GM23248 (cell line): Measurements from ENCODE around the gene CD70. TPM values are rescaled to one million over a fixed set of nuclear protein-coding genes. Genes with fewer than 3 reads are reported as not detected.
"Not testable (repeated sequence)": the region's sequence is repeated elsewhere in the genome, so short reads cannot be mapped to it uniquely, and the experiment has no call there.

Experiments
- DNase-seq: peaks from one replicate; pipeline ENCODE4 v3.0.0-alpha.2; 2015
- H2AFZ ChIP-seq: fragments of 200-600 bp; sonication (generic); 2 replicates; pipeline ENCODE4 v1.6.1; 2016; ENCODE audit warnings: antibody characterized with exemption
- H3F3A ChIP-seq: fragments of 200-600 bp; sonication (generic); 2 replicates; pipeline ENCODE4 v1.6.1; 2016; ENCODE audit warnings: mild to moderate bottlenecking, antibody characterized with exemption, mixed run types; ENCODE audit not compliant: insufficient read depth
- H3K27ac ChIP-seq: fragments of 200-600 bp; sonication (generic); 2 replicates; pipeline ENCODE4 v1.5.1; 2016; ENCODE audit warnings: mild to moderate bottlenecking
- H3K27me3 ChIP-seq: fragments of 200-600 bp; sonication (generic); replicated peaks from 2 replicates; pipeline ENCODE4 v1.6.1; 2016; ENCODE audit warnings: mild to moderate bottlenecking; ENCODE audit not compliant: insufficient read depth
- H3K36me3 ChIP-seq: fragments of 200-600 bp; sonication (generic); 2 replicates; pipeline ENCODE4 v1.6.1; 2016; ENCODE audit warnings: low read depth, mild to moderate bottlenecking
- H3K4me1 ChIP-seq: fragments of 200-600 bp; sonication (generic); 2 replicates; pipeline ENCODE4 v1.6.1; 2016; ENCODE audit warnings: mild to moderate bottlenecking; ENCODE audit not compliant: insufficient read depth
- H3K4me2 ChIP-seq: fragments of 200-600 bp; sonication (generic); one replicate; pipeline ENCODE4 v1.6.1; 2016; ENCODE audit warnings: mild to moderate bottlenecking; ENCODE audit not compliant: unreplicated experiment
- H3K4me3 ChIP-seq: fragments of 200-600 bp; sonication (generic); 2 replicates; pipeline ENCODE4 v1.5.1; 2016; ENCODE audit warnings: mild to moderate bottlenecking
- H3K79me2 ChIP-seq: fragments of 200-600 bp; sonication (generic); 2 replicates; pipeline ENCODE4 v1.6.1; 2016; ENCODE audit warnings: mild to moderate bottlenecking; ENCODE audit not compliant: insufficient read depth
- H3K9ac ChIP-seq: fragments of 200-600 bp; sonication (generic); 2 replicates; pipeline ENCODE4 v1.6.1; 2016; ENCODE audit warnings: mild to moderate bottlenecking
- H3K9me2 ChIP-seq: fragments of 200-600 bp; sonication (generic); 2 replicates; pipeline ENCODE4 v1.6.1; 2016; ENCODE audit warnings: mixed run types, mild to moderate bottlenecking, moderate library complexity; ENCODE audit not compliant: insufficient read depth
- H3K9me3 ChIP-seq: fragments of 200-600 bp; sonication (generic); one replicate; pipeline ENCODE4 v1.6.1; 2017; ENCODE audit warnings: low read depth
- H4K20me1 ChIP-seq: fragments of 200-600 bp; sonication (generic); 2 replicates; pipeline ENCODE4 v1.6.0; 2016; ENCODE audit not compliant: insufficient read depth
- EZH2 ChIP-seq: fragments of 200-600 bp; sonication (generic); IDR thresholded peaks from 2 replicates; pipeline ENCODE4 v1.6.1; 2018; ENCODE audit warnings: antibody characterized with exemption, mild to moderate bottlenecking; ENCODE audit not compliant: insufficient read depth, poor library complexity, severe bottlenecking
- EZH2phosphoT487 ChIP-seq: fragments of 200-600 bp; sonication (generic); IDR thresholded peaks from 2 replicates; pipeline ENCODE4 v1.6.1; 2018; ENCODE audit warnings: antibody characterized with exemption, moderate library complexity, mild to moderate bottlenecking, low read depth; ENCODE audit not compliant: insufficient read depth
- WGBS, 2 experiments: methylation state at CpG; one replicate each; pipeline ENCODE4 v1.1.6; 2015 to 2017; ENCODE audit warnings: low lambda C conversion rate in 2 of 2, low coverage in 1 of 2; ENCODE audit errors: missing lambda C conversion rate in 2 of 2; 5-methylcytosine and 5-hydroxymethylcytosine counted together
- in situ Hi-C: fragments of 300-500 bp; cut with MboI; formaldehyde crosslinking; loops from 2 replicates; pipeline ENCODE4 v1.15.0; 2020
- polyA plus RNA-seq: library from polyadenylated mRNA; unstranded; fragments of >200 nt; fragmentation: Nextera tagmentation; extraction: Ambion mirVana; gene quantifications from 2 replicates; pipeline ENCODE4 v1.2.1, GENCODE V29; 2016
- total RNA-seq: library from RNA; depleted of rRNA; stranded (reverse); fragments of >200 nt; shearing (Covaris generic); gene quantifications from 2 replicates; pipeline ENCODE4 v1.2.3, GENCODE V29; 2014

CD70 gene
- total and polyA plus RNA-seq, 2 experiments from 2014 or later: 0.20 TPM; not detected in 1

DNA sequence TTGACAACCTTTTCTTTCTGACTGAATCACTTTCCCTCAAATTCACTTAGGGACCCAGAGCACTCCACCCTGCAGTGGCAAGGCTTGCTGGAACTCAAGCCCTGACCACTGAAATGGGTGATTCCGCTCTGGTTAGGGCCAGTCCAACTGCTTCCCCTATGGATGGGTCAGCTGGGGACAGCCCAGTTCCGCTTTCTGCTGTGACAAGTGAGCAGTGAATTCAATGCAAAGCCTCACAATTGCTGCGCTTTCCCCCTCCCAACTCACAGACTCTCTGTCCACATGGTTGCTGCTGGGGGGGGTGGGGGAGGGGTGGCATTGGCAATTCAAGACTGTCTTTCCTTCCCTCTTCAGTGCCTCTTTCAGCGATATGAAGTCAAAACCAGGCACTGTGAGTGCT, 18.7 kb downstream of the CD70 start:
- TF ChIP-seq EZH2phosphoT487 (no peak), EZH2 (no peak)
- Histone ChIP-seq H3K9me3 (no peaks in the 10 kb centered on the region), H2AFZ (no peak overlapping the region), H3K79me2 (no peaks in the 10 kb centered on the region), H3K27ac (no peak overlapping the region), H3K9me2 (no peaks in the 10 kb centered on the region), H3K9ac (no peak overlapping the region), H3K4me3 (no peak overlapping the region), H3K36me3 (no peaks in the 10 kb centered on the region), H3K4me2 (no peak overlapping the region), H3F3A (no peaks in the 10 kb centered on the region), H4K20me1 (no peaks in the 10 kb centered on the region), H3K4me1 (no peaks in the 10 kb centered on the region), H3K27me3 (peaks cover 44% of the 10 kb centered on the region)
- in situ Hi-C loops: no loop called here
- no peak for DNase-seq
- 55 to 57% methylated on average over 4 of the region's 4 CpGs for WGBS, 2 experiments

DNA sequence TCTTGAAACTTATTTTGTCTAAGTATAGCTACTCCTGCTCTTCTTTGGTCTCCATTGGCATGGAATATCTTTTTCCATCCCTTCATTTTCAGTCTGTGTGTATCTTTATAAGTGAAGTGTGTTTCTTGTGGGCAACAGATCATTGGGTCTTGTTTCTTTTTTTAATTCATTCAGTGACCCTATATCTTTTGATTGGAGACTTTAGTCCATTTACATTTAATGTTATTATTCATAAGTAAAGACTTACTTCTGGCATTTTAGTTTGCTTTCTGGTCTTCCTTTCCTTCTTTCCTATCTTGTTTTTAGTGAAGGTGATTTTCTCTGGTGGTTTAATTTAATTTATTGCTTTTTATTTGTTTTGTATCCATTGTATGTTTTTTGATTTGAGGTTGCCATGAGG, 19.8 kb downstream of the CD70 start:
- no peak overlapping the region for H3K27ac ChIP-seq
- no peak overlapping the region for H2AFZ ChIP-seq
- no peaks in the 10 kb centered on the region for H3K36me3 ChIP-seq
- no peaks in the 10 kb centered on the region for H3K79me2 ChIP-seq
- no peaks in the 10 kb centered on the region for H3F3A ChIP-seq
- no peak overlapping the region for H3K9ac ChIP-seq
- H3K9me2 ChIP-seq: no peaks in the 10 kb centered on the region
- peaks cover 50% of the 10 kb centered on the region for H3K27me3 ChIP-seq
- no peaks in the 10 kb centered on the region for H3K9me3 ChIP-seq
- H3K4me2 ChIP-seq: no peak overlapping the region
- no peaks in the 10 kb centered on the region for H3K4me1 ChIP-seq
- H3K4me3 ChIP-seq: no peak overlapping the region
- H4K20me1 ChIP-seq: no peaks in the 10 kb centered on the region
- TF ChIP-seq EZH2 (no peak), EZH2phosphoT487 (no peak)
- in situ Hi-C loops: no loop called here
- no peak for DNase-seq

DNA sequence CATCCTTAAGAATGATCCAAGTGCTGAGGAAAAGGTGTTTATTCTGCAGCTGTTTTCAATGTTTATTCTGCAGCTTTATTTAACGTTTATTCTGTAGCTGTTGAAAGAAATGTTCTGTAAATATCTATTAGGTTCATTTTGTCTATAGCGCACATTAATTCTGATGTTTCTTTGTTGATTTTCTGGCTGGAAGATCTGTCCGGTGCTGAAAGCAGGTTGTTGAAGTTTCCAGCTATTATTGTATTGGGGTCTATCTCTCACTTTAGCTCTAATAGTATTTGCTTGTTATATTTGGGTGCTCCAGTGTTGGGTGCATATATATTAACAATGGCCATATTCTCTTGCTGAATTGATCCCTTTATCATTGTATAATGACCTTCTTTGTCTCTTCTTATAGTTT, 20.2 kb downstream of the CD70 start:
- Histone ChIP-seq H3K9ac (no peak overlapping the region), H4K20me1 (no peaks in the 10 kb centered on the region), H2AFZ (no peak overlapping the region), H3K9me2 (no peaks in the 10 kb centered on the region), H3K9me3 (no peaks in the 10 kb centered on the region), H3K4me1 (no peaks in the 10 kb centered on the region), H3K79me2 (no peaks in the 10 kb centered on the region), H3K27me3 (peaks cover 50% of the 10 kb centered on the region), H3F3A (no peaks in the 10 kb centered on the region), H3K36me3 (no peaks in the 10 kb centered on the region), H3K4me3 (no peak overlapping the region), H3K4me2 (no peak overlapping the region), H3K27ac (no peak overlapping the region)
- 49 to 58% methylated on average over 3 of the region's 3 CpGs for WGBS, 2 experiments
- DNase-seq: no peak
- TF ChIP-seq EZH2phosphoT487: no peak
- no peak for TF ChIP-seq EZH2
- in situ Hi-C loops: no loop called here

DNA sequence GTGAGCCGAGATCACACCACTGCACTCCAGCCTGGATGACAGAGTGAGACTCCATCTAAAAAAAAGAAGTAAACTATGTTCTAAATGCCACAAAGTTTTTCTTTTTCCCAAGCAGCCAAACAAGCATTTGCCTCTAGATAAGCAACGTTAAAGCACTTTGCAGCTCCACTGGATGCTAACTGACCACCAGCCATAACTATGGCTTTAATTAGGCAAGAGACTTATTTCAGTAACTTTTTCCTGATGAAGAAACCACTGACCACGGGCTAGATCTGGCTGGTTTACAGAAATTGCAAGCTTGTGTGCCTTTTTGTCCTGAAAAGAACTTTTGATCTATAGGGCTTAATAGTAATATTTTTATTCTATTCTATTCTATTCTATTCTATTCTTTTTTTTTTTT, 22.1 kb downstream of the CD70 start:
- Histone ChIP-seq H3K79me2 (no peaks in the 10 kb centered on the region), H3K9ac (no peak overlapping the region), H3K4me2 (no peak overlapping the region), H4K20me1 (no peaks in the 10 kb centered on the region), H3K36me3 (no peaks in the 10 kb centered on the region), H3K27ac (no peak overlapping the region), H3K4me1 (no peaks in the 10 kb centered on the region), H3K9me3 (no peaks in the 10 kb centered on the region), H2AFZ (no peak overlapping the region), H3F3A (no peaks in the 10 kb centered on the region), H3K4me3 (no peak overlapping the region), H3K9me2 (no peaks in the 10 kb centered on the region), H3K27me3 (peaks cover 36% of the 10 kb centered on the region)
- in situ Hi-C loops: no loop called here
- TF ChIP-seq EZH2phosphoT487 (no peak), EZH2 (no peak)
- 36 to 51% methylated on average over 3 of the region's 3 CpGs for WGBS, 2 experiments
- no peak for DNase-seq

DNA sequence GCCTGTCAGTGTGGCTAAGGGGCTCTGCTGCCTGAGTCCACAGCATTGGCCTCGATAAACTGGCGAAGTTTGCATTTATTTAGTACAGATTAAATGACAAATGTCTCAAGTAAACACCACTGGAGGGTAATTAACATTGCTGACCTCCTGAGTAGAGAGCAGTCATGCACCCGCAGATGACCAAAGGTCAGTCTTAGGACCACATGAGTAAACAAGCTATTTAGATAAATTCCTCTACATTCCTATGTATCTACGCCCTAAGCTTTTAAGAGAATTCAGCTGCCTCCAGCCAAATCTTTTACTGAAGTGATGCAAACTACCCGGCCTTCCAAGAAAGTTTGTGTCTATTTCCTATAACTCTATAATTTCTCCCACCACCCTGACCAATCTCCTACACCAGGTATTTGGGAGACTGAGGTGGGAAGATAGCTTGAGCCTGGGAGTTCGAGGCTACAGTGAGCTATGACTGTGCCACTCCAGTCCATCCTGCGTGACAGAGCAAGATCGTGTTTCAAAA, 22.9 kb downstream of the CD70 start:
- H3K27me3 ChIP-seq: peaks cover 36% of the 10 kb centered on the region
- H3K4me3 ChIP-seq: no peak overlapping the region
- H3K27ac ChIP-seq: no peak overlapping the region
- H3F3A ChIP-seq: no peaks in the 10 kb centered on the region
- DNase-seq: no peak
- no peaks in the 10 kb centered on the region for H3K9me3 ChIP-seq
- no peaks in the 10 kb centered on the region for H3K36me3 ChIP-seq
- in situ Hi-C loops: no loop called here
- H4K20me1 ChIP-seq: no peaks in the 10 kb centered on the region
- no peaks in the 10 kb centered on the region for H3K9me2 ChIP-seq
- H3K4me1 ChIP-seq: no peaks in the 10 kb centered on the region
- no peak overlapping the region for H3K9ac ChIP-seq
- H3K79me2 ChIP-seq: no peaks in the 10 kb centered on the region
- TF ChIP-seq EZH2 (no peak), EZH2phosphoT487 (no peak)
- no peak overlapping the region for H2AFZ ChIP-seq
- WGBS, 2 experiments: 58 to 67% methylated on average over 8 of the region's 8 CpGs
- no peak overlapping the region for H3K4me2 ChIP-seq

DNA sequence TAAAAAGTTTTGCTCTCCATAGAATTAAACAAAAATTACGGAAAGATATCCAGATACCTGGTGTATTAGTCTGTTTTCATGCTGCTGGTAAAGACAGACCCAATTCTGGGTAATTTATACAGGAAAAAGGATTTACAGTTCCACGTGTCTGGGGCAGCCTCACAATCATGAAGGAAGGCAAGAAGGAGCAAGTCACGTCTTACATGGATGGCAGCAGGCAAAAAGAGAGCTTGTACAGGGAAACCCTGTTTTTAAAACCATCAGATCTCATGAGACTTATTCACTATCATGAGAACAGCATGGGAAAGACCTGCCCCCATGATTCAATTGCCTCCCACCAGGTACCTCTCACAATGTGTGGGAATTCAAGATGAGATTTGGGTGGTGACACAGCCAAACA, 24.2 kb downstream of the CD70 start:
- H4K20me1 ChIP-seq, H3F3A ChIP-seq, in situ Hi-C loops, H3K27ac ChIP-seq, H3K79me2 ChIP-seq, H3K4me3 ChIP-seq, H3K36me3 ChIP-seq, H3K9ac ChIP-seq, H3K4me2 ChIP-seq, DNase-seq, H3K9me3 ChIP-seq, H3K4me1 ChIP-seq, H2AFZ ChIP-seq, H3K9me2 ChIP-seq: not testable (repeated sequence)
- WGBS, 2 experiments: 42% methylated on average over 3 of the region's 3 CpGs
- peaks cover 41% of the 10 kb centered on the region for H3K27me3 ChIP-seq
